CD14-positive monocyte (primary cell): ENCODE data around the gene DNPEP. TPM values are rescaled to one million over a fixed set of nuclear protein-coding genes. Genes with fewer than 3 reads are reported as not detected.
A peak's percentile ranks its signal among the peaks of the same experiment; 100 is the strongest.

ENCODE experiments used
- DNase-seq, 3 donors: peaks; one replicate each; pipeline ENCODE4 v3.0.0-alpha.2; 2011 to 2022
- H2AFZ ChIP-seq: 2 replicates; pipeline ENCODE4 v1.6.0; 2012; ENCODE audit warnings: mild to moderate bottlenecking, low read depth, low read length, inconsistent platforms; ENCODE audit not compliant: insufficient read depth, poor library complexity, severe bottlenecking
- H3K27ac ChIP-seq, 2 donors: 1 replicate in 1 of 2; 2 replicates in 1 of 2; pipeline ENCODE4 v1.5.1; 2012 to 2013; ENCODE audit warnings: low read length in 2 of 2, control low read depth in 1 of 2, inconsistent platforms in 1 of 2, low read depth in 1 of 2, mild to moderate bottlenecking in 1 of 2
- H3K27me3 ChIP-seq, 2 donors: one replicate each; pipeline versions ENCODE4 v1.6.0 to v1.6.1; 2011 to 2013; ENCODE audit warnings: low read length in 2 of 2; ENCODE audit not compliant: control insufficient read depth in 2 of 2, insufficient read depth in 2 of 2
- H3K36me3 ChIP-seq, 2 donors: replicated peaks in 1 of 2; 1 replicate in 1 of 2; 2 replicates in 1 of 2; pipeline versions ENCODE4 v1.5.1 to v1.6.1; 2012 to 2013; ENCODE audit warnings: low read length in 2 of 2, control low read depth in 1 of 2, inconsistent platforms in 1 of 2, mild to moderate bottlenecking in 1 of 2; ENCODE audit not compliant: insufficient read depth in 2 of 2, control insufficient read depth in 1 of 2
- H3K4me1 ChIP-seq, 2 donors: 1 replicate in 1 of 2; 2 replicates in 1 of 2; pipeline versions ENCODE4 v1.5.1 to v1.6.1; 2012 to 2013; ENCODE audit warnings: low read length in 2 of 2, control low read depth in 1 of 2, inconsistent platforms in 1 of 2, mild to moderate bottlenecking in 1 of 2, moderate library complexity in 1 of 2; ENCODE audit not compliant: insufficient read depth in 2 of 2, control insufficient read depth in 1 of 2
- H3K4me2 ChIP-seq: replicated peaks from 2 replicates; pipeline ENCODE3; 2012; ENCODE audit warnings: low read length, moderate library complexity, mild to moderate bottlenecking; ENCODE audit not compliant: poor library complexity, severe bottlenecking; ENCODE audit errors: extremely low read depth
- H3K4me3 ChIP-seq, 3 experiments: fragments of 200-600 bp in 1 of 3; sonication (generic) in 1 of 3; replicated peaks in 1 of 3; 1 replicate in 2 of 3; 2 replicates in 1 of 3; pipeline ENCODE4 v1.5.1; 2011 to 2013; ENCODE audit warnings: low read length in 3 of 3, mild to moderate bottlenecking in 3 of 3, control low read depth in 2 of 3, low read depth in 2 of 3, inconsistent platforms in 1 of 3, moderate library complexity in 1 of 3
- H3K79me2 ChIP-seq: 2 replicates; pipeline ENCODE4 v1.6.0; 2012; ENCODE audit warnings: mild to moderate bottlenecking, control low read depth, inconsistent platforms, low read length, moderate library complexity; ENCODE audit not compliant: insufficient read depth
- H3K9ac ChIP-seq: 2 replicates; pipeline ENCODE4 v1.6.0; 2017; ENCODE audit warnings: low read length, mild to moderate bottlenecking; ENCODE audit not compliant: insufficient read depth, poor library complexity, severe bottlenecking
- H3K9me3 ChIP-seq, 2 donors: replicated peaks in 1 of 2; 1 replicate in 1 of 2; 2 replicates in 1 of 2; pipeline versions ENCODE4 v1.5.1 to v1.6.1; 2012 to 2013; ENCODE audit warnings: low read length in 2 of 2, control low read depth in 1 of 2; ENCODE audit not compliant: control insufficient read depth in 1 of 2, insufficient read depth in 1 of 2
- H4K20me1 ChIP-seq: 2 replicates; pipeline ENCODE4 v1.6.0; 2012; ENCODE audit warnings: mild to moderate bottlenecking, low read length, control low read depth, moderate library complexity; ENCODE audit not compliant: insufficient read depth
- H3K27ac Mint-ChIP-seq, 7 donors: one replicate each; pipeline ENCODE4 v1.8.0; 2020; ENCODE audit warnings: mild to moderate bottlenecking in 7 of 7, mixed read lengths in 7 of 7, moderate library complexity in 6 of 7, inconsistent platforms in 2 of 7
- H3K27me3 Mint-ChIP-seq, 3 donors: one replicate each; pipeline ENCODE4 v1.8.0; 2021 to 2022; ENCODE audit warnings: low read depth in 3 of 3, mild to moderate bottlenecking in 3 of 3, mixed read lengths in 3 of 3, moderate library complexity in 3 of 3, inconsistent platforms in 1 of 3
- H3K36me3 Mint-ChIP-seq, 2 donors: one replicate each; pipeline ENCODE4 v1.8.0; 2020; ENCODE audit warnings: mixed read lengths in 2 of 2, inconsistent platforms in 1 of 2, mild to moderate bottlenecking in 1 of 2
- H3K4me1 Mint-ChIP-seq: one replicate; pipeline ENCODE4 v1.8.0; 2020; ENCODE audit warnings: mild to moderate bottlenecking, mixed read lengths
- H3K4me3 Mint-ChIP-seq, 2 donors: one replicate each; pipeline ENCODE4 v1.8.0; 2020; ENCODE audit warnings: mild to moderate bottlenecking in 2 of 2, mixed read lengths in 2 of 2, moderate library complexity in 1 of 2
- H3K9me3 Mint-ChIP-seq, 7 donors: one replicate each; pipeline ENCODE4 v1.8.0; 2020 to 2022; ENCODE audit warnings: mixed read lengths in 7 of 7, mild to moderate bottlenecking in 6 of 7, moderate library complexity in 6 of 7, inconsistent platforms in 2 of 7
- CTCF ChIP-seq: fragments of 200-600 bp; IDR thresholded peaks from one replicate; pipeline ENCODE4 v1.8.0; 2022; ENCODE audit warnings: antibody characterized with exemption, mild to moderate bottlenecking
- WGBS: methylation state at CpG from one replicate; pipeline ENCODE4 v1.1.5; 2013; ENCODE audit warnings: missing lambda C conversion rate; ENCODE audit not compliant: insufficient coverage; 5-methylcytosine and 5-hydroxymethylcytosine counted together
- intact Hi-C, 2 donors: fragments of 100-400 bp; cut with micrococcal nuclease; formaldehyde crosslinking; loops; one replicate each; pipeline versions ENCODE4 v1.15.0 to v1.15.1; 2023
- polyA plus RNA-seq, 3 donors: library from polyadenylated mRNA; depleted of rRNA in 1 of 3; unstranded in 2 of 3; stranded (reverse) in 1 of 3; fragments of 300-500 nt in 2 of 3; fragments of >200 nt in 1 of 3; fragmentation: Illumina TruSeq in 2 of 3; gene quantifications; 1 replicate in 2 of 3; 2 replicates in 1 of 3; pipeline ENCODE4 v1.2.3, GENCODE V29; 2012 to 2021

The DNPEP gene
- polyA plus RNA-seq, 3 donors = 51.6 to 83.1 (median 60.6) TPM

- H3K4me1 Mint-ChIP-seq = no peaks in the 10 kb centered on the region
- H3K4me3 ChIP-seq = no peak overlapping the region
- no peaks in the 10 kb centered on the region for H3K36me3 ChIP-seq
- H3K27me3 Mint-ChIP-seq = peaks cover 6 to 42% (median 32%) of the 10 kb centered on the region in 3 donors
- intact Hi-C loops = no loop called here
- H3K9me3 ChIP-seq = peaks cover 0 to 7% of the 10 kb centered on the region in 2 donors
- WGBS = 73% methylated on average over 11 of the region's 16 CpGs
- DNase-seq = peak in 1 of 3 donors; percentile 8
- H3K4me2 ChIP-seq = no peak overlapping the region
- H3K9me3 Mint-ChIP-seq = peaks cover 0 to 10% (median 0%) of the 10 kb centered on the region in 7 donors
- H3K4me3 Mint-ChIP-seq = peak overlapping the region in 1 of 2 donors; percentile 63
- H2AFZ ChIP-seq = no peak overlapping the region
- peaks cover 17 to 59% of the 10 kb centered on the region in 2 donors for H3K27me3 ChIP-seq
- no peak overlapping the region for H3K27ac Mint-ChIP-seq
- TF ChIP-seq CTCF = peak; percentile 41
- no peaks in the 10 kb centered on the region for H3K4me1 ChIP-seq
- H3K9ac ChIP-seq = no peak overlapping the region
- H3K27ac ChIP-seq = no peak overlapping the region
- H4K20me1 ChIP-seq = no peaks in the 10 kb centered on the region
- H3K36me3 Mint-ChIP-seq = no peaks in the 10 kb centered on the region
- no peaks in the 10 kb centered on the region for H3K79me2 ChIP-seq
Measured at GRCh38 chr2:219433666-219434467, 46.2 kb upstream of the DNPEP start.

- Histone ChIP-seq H3K4me2 (no peak overlapping the region), H2AFZ (no peak overlapping the region), H3K27ac (no peak overlapping the region), H3K9me3 (peaks cover 0 to 7% of the 10 kb centered on the region in 2 donors), H3K9ac (no peak overlapping the region), H4K20me1 (no peaks in the 10 kb centered on the region), H3K27me3 (peaks cover 15 to 33% of the 10 kb centered on the region in 2 donors), H3K4me3 (no peak overlapping the region), H3K36me3 (no peaks in the 10 kb centered on the region), H3K79me2 (no peaks in the 10 kb centered on the region), H3K4me1 (no peaks in the 10 kb centered on the region)
- Mint-ChIP-seq H3K9me3 (peaks cover 0 to 10% (median 0%) of the 10 kb centered on the region in 7 donors), H3K4me1 (no peaks in the 10 kb centered on the region), H3K27me3 (peaks cover 27 to 51% (median 41%) of the 10 kb centered on the region in 3 donors), H3K36me3 (no peaks in the 10 kb centered on the region), H3K4me3 (no peak overlapping the region), H3K27ac (no peak overlapping the region)
- no peak for TF ChIP-seq CTCF
- WGBS = 74% methylated on average over 6 of the region's 9 CpGs
- intact Hi-C loops = no loop called here
- DNase-seq = no peak
Measured at GRCh38 chr2:219430633-219431615, 43.2 kb upstream of the DNPEP start.
